Mesodermal cell (in vitro differentiated cells): Measurements from ENCODE around the gene DVL1.
A peak's percentile ranks its signal among the peaks of the same experiment; 100 is the strongest.

Experiments used
- H3K27ac ChIP-seq: 2 replicates; pipeline ENCODE4 v1.7.0; 2013; ENCODE audit warnings: mild to moderate bottlenecking, low read depth, low read length, moderate library complexity; ENCODE audit not compliant: severe bottlenecking
- H3K36me3 ChIP-seq: 2 replicates; pipeline ENCODE4 v1.7.1; 2013; ENCODE audit warnings: mild to moderate bottlenecking, low read length, moderate library complexity; ENCODE audit not compliant: control insufficient read depth, insufficient read depth
- H3K4me1 ChIP-seq: one replicate; pipeline ENCODE4 v1.7.1; 2013; ENCODE audit warnings: mild to moderate bottlenecking, low read length; ENCODE audit not compliant: insufficient read depth, control insufficient read depth, poor library complexity, severe bottlenecking
- H3K4me3 ChIP-seq: 2 replicates; pipeline ENCODE4 v1.7.0; 2013; ENCODE audit warnings: low read length, control low read depth, mild to moderate bottlenecking; ENCODE audit not compliant: insufficient read depth, poor library complexity, severe bottlenecking; ENCODE audit errors: extremely low read depth
- H3K9me3 ChIP-seq: 2 replicates; pipeline ENCODE4 v1.7.1; 2013; ENCODE audit warnings: mild to moderate bottlenecking, low read length, moderate library complexity; ENCODE audit not compliant: control insufficient read depth
- WGBS, 2 experiments: methylation state at CpG; one replicate each; pipeline ENCODE4 v1.1.5; 2013; ENCODE audit warnings: missing lambda C conversion rate in 2 of 2; ENCODE audit not compliant: insufficient coverage in 2 of 2; 5-methylcytosine and 5-hydroxymethylcytosine counted together

DVL1 gene

GRCh38 chr1:1315435-1315954, 33.7 kb downstream of the DVL1 start:
- WGBS, 2 experiments = 28 to 36% methylated on average over 7 of the region's 26 CpGs

GRCh38 chr1:1314678-1315335, 34.4 kb downstream of the DVL1 start:
- no peaks in the 10 kb centered on the region for H3K9me3 ChIP-seq
- H3K27ac ChIP-seq = no peak overlapping the region
- H3K36me3 ChIP-seq = peaks cover 77% of the 10 kb centered on the region
- H3K4me3 ChIP-seq = no peak overlapping the region
- H3K4me1 ChIP-seq = peaks cover 8% of the 10 kb centered on the region
- 92 to 94% methylated on average over 22 to 23 of the region's 23 CpGs for WGBS, 2 experiments

More at GRCh38 chr1:1315435-1315954, 33.7 kb downstream of the DVL1 start:
- Histone ChIP-seq H3K9me3 (no peaks in the 10 kb centered on the region), H3K4me3 (no peak overlapping the region), H3K4me1 (peaks cover 7% of the 10 kb centered on the region), H3K36me3 (peaks cover 84% of the 10 kb centered on the region), H3K27ac (no peak overlapping the region)

- Histone ChIP-seq H3K4me1 (peaks cover 10% of the 10 kb centered on the region), H3K9me3 (no peaks in the 10 kb centered on the region), H3K27ac (no peak overlapping the region), H3K4me3 (no peak overlapping the region), H3K36me3 (peaks cover 71% of the 10 kb centered on the region)
- 98% methylated on average over 12 to 15 of the region's 15 CpGs for WGBS, 2 experiments
These were observed 35.0 kb downstream of the DVL1 start for GRCh38 chr1:1314237-1314586.

GRCh38 chr1:1313500-1314236, 35.5 kb downstream of the DVL1 start:
- Histone ChIP-seq H3K4me1 (peaks cover 8% of the 10 kb centered on the region), H3K27ac (no peak overlapping the region), H3K4me3 (no peak overlapping the region), H3K36me3 (peaks cover 66% of the 10 kb centered on the region), H3K9me3 (no peaks in the 10 kb centered on the region)
- WGBS, 2 experiments = 92 to 94% methylated on average over 30 to 37 of the region's 37 CpGs

- Histone ChIP-seq H3K27ac (no peak overlapping the region), H3K9me3 (no peaks in the 10 kb centered on the region), H3K4me3 (no peak overlapping the region), H3K36me3 (peaks cover 58% of the 10 kb centered on the region), H3K4me1 (peaks cover 8% of the 10 kb centered on the region)
- 95 to 96% methylated on average over 39 to 47 of the region's 49 CpGs for WGBS, 2 experiments
These were observed 36.5 kb downstream of the DVL1 start for GRCh38 chr1:1312450-1313314.

- 95 to 96% methylated on average over 15 to 21 of the region's 22 CpGs for WGBS, 2 experiments
- peaks cover 12% of the 10 kb centered on the region for H3K4me1 ChIP-seq
- H3K4me3 ChIP-seq = no peak overlapping the region
- no peaks in the 10 kb centered on the region for H3K9me3 ChIP-seq
- H3K36me3 ChIP-seq = peaks cover 45% of the 10 kb centered on the region
- no peak overlapping the region for H3K27ac ChIP-seq
These were observed 37.8 kb downstream of the DVL1 start for GRCh38 chr1:1311107-1312104.

- Histone ChIP-seq H3K4me3 (no peak overlapping the region), H3K4me1 (peaks cover 16% of the 10 kb centered on the region), H3K36me3 (peaks cover 39% of the 10 kb centered on the region), H3K27ac (no peak overlapping the region), H3K9me3 (no peaks in the 10 kb centered on the region)
- WGBS, 2 experiments = 95 to 97% methylated on average over 19 to 20 of the region's 21 CpGs
These were observed 38.7 kb downstream of the DVL1 start for GRCh38 chr1:1310476-1311053.

- no peak overlapping the region for H3K4me3 ChIP-seq
- H3K4me1 ChIP-seq = peaks cover 21% of the 10 kb centered on the region
- H3K27ac ChIP-seq = no peak overlapping the region
- peaks cover 39% of the 10 kb centered on the region for H3K36me3 ChIP-seq
- H3K9me3 ChIP-seq = no peaks in the 10 kb centered on the region
- 88 to 93% methylated on average over 3 of the region's 3 CpGs for WGBS, 2 experiments
These were observed 39.2 kb downstream of the DVL1 start for GRCh38 chr1:1310109-1310385.

- Histone ChIP-seq H3K4me3 (peak overlapping the region; percentile 79), H3K9me3 (no peaks in the 10 kb centered on the region), H3K36me3 (peaks cover 33% of the 10 kb centered on the region), H3K4me1 (peaks cover 25% of the 10 kb centered on the region), H3K27ac (no peak overlapping the region)
- WGBS, 2 experiments = 21 to 26% methylated on average over 48 to 56 of the region's 57 CpGs
These were observed 39.7 kb downstream of the DVL1 start for GRCh38 chr1:1309251-1310108.
